Stimulated activated CD8-positive, alpha-beta memory T cell treated with anti-CD3 and anti-CD28 coated beads, Interleukin-15, amount 100 ng/mL, for 48 hours (primary cell): ENCODE results near the gene MED28.

Experiments used
- DNase-seq, 2 donors: peaks; one replicate each; pipeline ENCODE4 v3.0.0-alpha.2; 2020; ENCODE audit warnings: low read depth in 2 of 2

Gene MED28

GRCh38 chr4:17667253-17667652 lies 52.8 kb downstream of the MED28 start:
- DNase-seq: no peak

- no peak for DNase-seq
Measured at GRCh38 chr4:17667653-17668201, 53.3 kb downstream of the MED28 start.

GRCh38 chr4:17670423-17670822 lies 56.0 kb downstream of the MED28 start:
- no peak for DNase-seq

GRCh38 chr4:17680559-17681280 lies 66.3 kb downstream of the MED28 start:
- no peak for DNase-seq

GRCh38 chr4:17681281-17682221 lies 67.1 kb downstream of the MED28 start:
- DNase-seq: no peak

- no peak for DNase-seq
Measured at GRCh38 chr4:17682222-17682566, 67.8 kb downstream of the MED28 start.
